Stimulated activated effector memory CD8-positive, alpha-beta T cell treated with anti-CD3 and anti-CD28 coated beads, Interleukin-12 subunit alpha, Interleukin-12 subunit beta, amount 100 ng/mL, for 72 hours (primary cell): Measurements from ENCODE around the gene PSD4.
A peak's percentile ranks its signal among the peaks of the same experiment; 100 is the strongest.

Experiments used
- ATAC-seq: fragments of 150-1000 bp; cut with Tn5 transposase; 2 replicates; pipeline ENCODE4 v1.10.0; 2021
- DNase-seq, 2 donors: peaks; one replicate each; pipeline ENCODE4 v3.0.0; 2021 to 2022; ENCODE audit warnings: low spot score in 2 of 2
- H3K27ac Mint-ChIP-seq: one replicate; pipeline ENCODE4 v1.8.0; 2022; ENCODE audit warnings: mild to moderate bottlenecking, mixed read lengths
- H3K36me3 Mint-ChIP-seq: one replicate; pipeline ENCODE4 v1.8.0; 2022; ENCODE audit warnings: mild to moderate bottlenecking, mixed read lengths
- H3K4me1 Mint-ChIP-seq: one replicate; pipeline ENCODE4 v1.8.0; 2022; ENCODE audit warnings: mixed read lengths
- H3K4me3 Mint-ChIP-seq: one replicate; pipeline ENCODE4 v1.8.0; 2022; ENCODE audit warnings: mild to moderate bottlenecking, mixed read lengths
- H3K9me3 Mint-ChIP-seq: one replicate; pipeline ENCODE4 v1.8.0; 2022; ENCODE audit warnings: mixed read lengths

The PSD4 gene

DNA sequence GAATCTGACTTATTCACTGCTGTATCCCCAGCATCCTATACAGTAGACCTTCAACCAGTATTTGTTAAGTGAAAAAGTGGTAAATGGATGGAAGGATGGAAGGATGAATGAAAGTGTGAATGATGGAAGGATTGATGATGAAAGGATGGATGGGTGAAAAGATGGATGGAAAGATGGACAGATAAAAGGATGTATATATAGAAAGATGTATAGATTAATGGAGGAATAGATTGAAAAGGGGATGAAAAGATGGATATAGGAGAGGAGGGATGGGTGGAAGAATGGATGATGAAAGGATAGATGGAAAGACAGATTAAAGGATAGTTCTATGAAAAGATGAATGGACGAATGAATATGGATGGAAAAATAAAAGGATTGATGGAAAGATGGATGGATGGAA is 50.0 kb downstream of the PSD4 start:
- H3K4me3 Mint-ChIP-seq = no peak overlapping the region
- ATAC-seq = no peak
- H3K9me3 Mint-ChIP-seq = no peaks in the 10 kb centered on the region
- no peak for DNase-seq
- H3K36me3 Mint-ChIP-seq = no peaks in the 10 kb centered on the region
- no peak overlapping the region for H3K27ac Mint-ChIP-seq
- peaks cover 10% of the 10 kb centered on the region for H3K4me1 Mint-ChIP-seq

DNA sequence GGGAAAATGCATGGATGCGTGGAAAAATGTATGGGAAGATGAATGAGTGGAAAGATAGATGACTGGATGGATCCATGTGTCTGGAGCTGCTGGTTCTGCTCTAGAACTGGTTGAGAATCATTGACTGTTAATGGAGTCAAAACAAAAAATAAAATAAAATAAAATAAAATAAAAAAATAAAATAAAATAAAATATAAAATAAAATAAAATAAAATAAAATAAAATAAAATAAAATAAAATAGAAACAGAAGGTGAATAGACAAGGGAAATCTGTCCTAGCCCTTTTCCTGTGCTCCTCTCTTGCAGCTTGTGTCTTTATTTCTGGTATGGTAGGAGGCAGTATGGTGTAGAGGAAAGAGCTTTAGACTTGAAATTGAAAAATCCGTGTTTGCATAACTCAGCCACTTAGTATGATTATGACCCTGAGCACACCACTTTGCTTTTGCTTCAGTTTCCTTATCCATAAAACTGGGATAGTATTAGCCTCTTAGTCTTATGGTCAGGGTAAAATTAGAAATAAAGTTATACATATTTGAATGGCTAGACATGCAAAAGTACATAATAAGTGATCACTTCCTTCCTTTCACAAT is 51.0 kb downstream of the PSD4 start:
- Mint-ChIP-seq H3K9me3 (no peaks in the 10 kb centered on the region), H3K4me3 (no peak overlapping the region), H3K27ac (no peak overlapping the region), H3K4me1 (peaks cover 11% of the 10 kb centered on the region), H3K36me3 (no peaks in the 10 kb centered on the region)
- DNase-seq = no peak
- ATAC-seq = no peak

DNA sequence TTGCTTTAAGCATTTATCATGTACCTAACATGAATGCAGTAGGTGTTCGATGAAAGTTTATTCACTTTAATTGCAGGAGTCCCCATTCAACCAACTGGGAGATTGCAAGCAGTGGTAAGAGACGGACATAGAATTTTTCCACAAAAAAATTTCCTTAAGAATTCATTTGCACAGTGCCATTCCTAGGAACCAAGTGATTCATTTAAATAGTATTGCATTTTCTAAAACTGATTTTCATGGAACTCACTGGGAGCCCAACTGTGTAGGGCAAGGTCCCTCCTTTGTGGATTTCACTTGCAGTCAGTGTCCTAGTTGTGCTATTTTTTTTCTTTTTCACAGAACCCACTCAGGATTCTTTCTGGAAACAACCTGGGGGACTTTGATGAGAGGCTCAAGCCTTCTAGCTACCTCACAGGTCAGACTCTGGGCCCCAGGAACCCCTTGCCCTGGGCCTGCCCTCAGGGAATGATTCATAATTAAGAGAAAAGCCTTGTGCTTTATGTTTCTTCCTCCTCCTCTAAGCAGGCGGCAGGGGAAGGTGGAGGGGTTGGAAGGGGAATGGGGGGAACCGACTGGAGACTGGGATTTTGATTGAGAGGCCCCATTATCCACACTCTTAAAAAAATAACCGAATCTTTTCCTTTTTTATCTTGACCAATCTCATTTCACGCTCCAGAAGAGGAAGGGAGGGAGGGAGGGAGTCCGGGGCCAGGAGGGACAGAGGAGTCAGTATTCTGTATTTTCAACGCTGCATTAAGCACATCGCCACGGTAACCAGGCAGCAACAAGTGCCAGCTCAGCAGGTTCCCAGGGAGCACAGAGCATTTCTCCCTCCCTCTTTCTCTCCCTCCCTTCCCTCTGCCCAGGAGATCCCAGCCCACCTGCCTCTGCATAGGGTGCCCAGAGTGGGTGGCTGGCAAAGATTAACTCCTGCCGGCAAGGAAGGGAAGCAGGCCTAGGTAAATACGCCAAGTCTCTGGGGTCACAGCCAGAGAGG is 51.8 kb downstream of the PSD4 start:
- no peak for DNase-seq
- H3K36me3 Mint-ChIP-seq = no peaks in the 10 kb centered on the region
- peaks cover 18% of the 10 kb centered on the region for H3K4me1 Mint-ChIP-seq
- ATAC-seq = no peak
- H3K9me3 Mint-ChIP-seq = no peaks in the 10 kb centered on the region
- H3K27ac Mint-ChIP-seq = no peak overlapping the region
- no peak overlapping the region for H3K4me3 Mint-ChIP-seq

DNA sequence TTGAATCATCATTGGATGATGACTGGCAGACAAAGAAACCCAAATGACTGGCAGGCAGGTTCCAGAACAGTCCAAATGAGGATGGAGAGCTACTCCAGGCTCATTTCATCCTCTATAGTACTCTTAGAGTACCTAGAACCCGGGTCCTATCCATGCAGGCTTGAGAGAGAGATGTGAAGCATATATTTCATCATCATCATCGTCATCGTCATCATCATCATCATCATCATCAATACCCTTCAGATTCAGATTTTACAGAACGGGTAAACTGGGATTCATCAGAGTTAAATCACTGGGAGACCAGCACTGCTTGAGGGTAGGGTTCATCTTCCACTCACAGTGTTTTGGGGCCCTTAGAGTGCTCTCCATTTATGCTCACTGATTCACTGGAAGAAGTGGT is 52.7 kb downstream of the PSD4 start:
- ATAC-seq = no peak

DNA sequence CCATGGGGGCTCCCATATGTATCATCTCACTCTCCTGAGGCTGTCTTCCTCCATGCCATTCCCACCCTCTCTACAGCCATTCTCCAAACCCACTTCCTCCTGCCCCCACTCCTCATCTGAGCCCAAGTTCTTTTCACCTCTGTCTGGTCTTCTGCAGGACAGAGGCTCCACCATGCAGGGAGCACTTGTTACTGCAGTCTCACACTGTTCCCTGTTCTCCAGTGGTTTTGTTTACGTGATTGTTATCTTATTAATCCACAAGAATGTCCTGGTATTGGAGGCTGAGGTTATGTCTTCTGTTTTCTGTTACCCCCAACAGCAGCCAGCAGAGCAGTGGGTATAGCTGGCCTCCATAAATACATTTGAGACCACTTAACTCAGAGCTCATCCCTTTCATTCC is 53.5 kb downstream of the PSD4 start:
- Mint-ChIP-seq H3K4me3 (no peak overlapping the region), H3K36me3 (no peaks in the 10 kb centered on the region), H3K27ac (no peak overlapping the region), H3K9me3 (no peaks in the 10 kb centered on the region), H3K4me1 (peaks cover 25% of the 10 kb centered on the region)
- no peak for DNase-seq
- ATAC-seq = no peak

More for the DNA sequence above, 52.7 kb downstream of the PSD4 start:
- H3K4me3 Mint-ChIP-seq = no peak overlapping the region
- DNase-seq = no peak
- H3K36me3 Mint-ChIP-seq = no peaks in the 10 kb centered on the region
- no peaks in the 10 kb centered on the region for H3K9me3 Mint-ChIP-seq
- H3K4me1 Mint-ChIP-seq = peaks cover 25% of the 10 kb centered on the region
- no peak overlapping the region for H3K27ac Mint-ChIP-seq

DNA sequence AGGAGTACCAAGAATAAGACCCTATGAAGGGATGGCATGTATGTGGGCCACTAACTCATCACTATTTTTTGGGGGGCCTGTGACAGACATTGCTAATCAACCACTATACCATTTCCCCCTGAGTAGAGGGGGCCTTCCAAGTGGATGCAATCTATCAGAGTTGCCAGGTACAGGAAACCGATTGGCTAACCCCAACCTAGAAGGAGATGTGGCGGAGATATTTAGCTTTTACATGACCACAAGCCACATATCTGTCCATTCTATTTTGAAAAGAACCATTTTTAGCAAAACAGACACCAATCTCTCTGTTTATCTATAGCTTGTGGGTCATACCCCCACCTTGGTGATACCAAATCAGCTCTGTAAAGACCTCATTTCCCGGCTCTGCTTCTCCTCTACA is 53.9 kb downstream of the PSD4 start:
- no peak overlapping the region for H3K27ac Mint-ChIP-seq
- DNase-seq = no peak
- H3K4me3 Mint-ChIP-seq = no peak overlapping the region

DNA sequence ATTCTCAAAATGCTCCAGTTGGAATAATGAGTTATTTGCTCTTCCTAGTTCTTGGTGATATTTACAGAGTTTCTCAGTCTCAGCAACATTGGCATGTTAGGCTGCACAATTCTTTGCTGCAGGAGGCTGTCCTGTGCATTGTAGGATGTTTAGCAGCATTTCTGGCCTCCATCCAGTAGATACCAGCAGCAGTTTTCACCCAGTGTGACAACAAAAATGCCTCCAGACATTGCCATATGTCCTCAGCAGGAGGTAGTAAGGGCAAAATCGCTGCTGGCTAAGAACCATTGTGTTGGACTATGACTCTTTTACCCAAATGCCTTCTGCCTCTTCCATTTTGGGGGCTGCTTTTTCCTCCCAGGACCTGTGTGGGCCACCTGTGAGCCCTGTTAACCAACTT is 54.6 kb downstream of the PSD4 start:
- Mint-ChIP-seq H3K36me3 (no peaks in the 10 kb centered on the region), H3K4me1 (peaks cover 25% of the 10 kb centered on the region), H3K27ac (no peak overlapping the region), H3K4me3 (no peak overlapping the region), H3K9me3 (no peaks in the 10 kb centered on the region)
- ATAC-seq (no peak), DNase-seq (no peak)

More for the DNA sequence above, 53.9 kb downstream of the PSD4 start:
- Mint-ChIP-seq H3K9me3 (no peaks in the 10 kb centered on the region), H3K4me1 (peaks cover 25% of the 10 kb centered on the region), H3K36me3 (no peaks in the 10 kb centered on the region)
- ATAC-seq = no peak

DNA sequence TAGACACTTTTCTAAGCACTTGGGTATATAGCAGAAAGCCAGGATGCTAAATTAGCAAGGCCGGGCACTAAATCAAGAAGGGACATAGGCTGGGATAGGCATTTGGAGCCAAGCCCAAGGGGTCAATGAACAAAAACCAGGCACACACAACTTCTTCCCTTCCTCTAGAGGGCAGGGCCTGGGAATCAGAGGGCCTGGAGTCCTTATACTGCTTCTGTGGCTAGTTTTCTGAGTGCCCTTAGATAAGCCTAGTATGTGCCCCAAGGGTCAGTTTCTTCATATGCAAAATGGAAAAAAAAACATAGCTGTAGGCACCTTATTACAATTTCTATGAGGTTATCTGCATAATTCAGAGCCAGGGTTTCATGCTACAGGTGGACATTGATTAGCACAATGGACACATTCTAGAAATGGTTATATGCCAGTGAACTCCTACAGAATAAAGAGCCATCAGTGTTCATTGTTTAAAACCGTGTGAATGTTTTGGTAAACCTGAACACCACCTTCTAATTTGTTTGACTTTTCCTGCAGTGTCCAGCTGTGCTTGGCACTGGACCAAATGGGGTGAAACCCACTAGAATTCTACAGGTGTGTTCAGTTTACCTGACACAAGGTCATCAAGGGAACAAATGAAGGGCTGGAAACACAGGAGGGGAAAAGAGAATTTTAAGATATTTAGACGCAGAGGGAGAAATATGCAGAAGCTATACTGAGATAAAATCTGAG is 55.4 kb downstream of the PSD4 start:
- peaks cover 28% of the 10 kb centered on the region for H3K4me1 Mint-ChIP-seq
- ATAC-seq = no peak
- H3K27ac Mint-ChIP-seq = peak overlapping the region; percentile 69
- H3K36me3 Mint-ChIP-seq = no peaks in the 10 kb centered on the region
- no peak overlapping the region for H3K4me3 Mint-ChIP-seq
- H3K9me3 Mint-ChIP-seq = no peaks in the 10 kb centered on the region
- no peak for DNase-seq

DNA sequence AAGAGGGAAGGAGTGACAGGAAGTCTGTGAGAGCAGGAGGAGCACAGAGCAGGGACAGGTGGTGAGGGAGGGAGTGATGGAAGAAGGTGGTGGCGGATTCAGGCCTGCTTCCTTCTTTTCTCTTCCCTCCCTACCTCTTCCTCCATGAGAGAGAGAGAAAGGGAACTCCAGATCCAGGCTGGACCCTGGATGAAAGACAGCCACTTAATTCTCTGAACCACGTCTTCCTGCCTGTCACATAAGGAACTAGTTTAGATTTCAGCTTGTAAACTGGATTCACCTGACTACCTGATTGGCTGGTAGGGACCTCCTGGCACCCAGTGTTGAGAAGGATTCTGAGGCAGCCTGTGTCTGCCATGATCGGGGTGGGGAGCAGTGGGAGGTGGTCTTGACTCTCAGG is 56.0 kb downstream of the PSD4 start:
- peaks cover 30% of the 10 kb centered on the region for H3K4me1 Mint-ChIP-seq
- no peaks in the 10 kb centered on the region for H3K36me3 Mint-ChIP-seq
- peak overlapping the region; percentile 69 for H3K27ac Mint-ChIP-seq
- H3K9me3 Mint-ChIP-seq = no peaks in the 10 kb centered on the region
- DNase-seq = no peak
- no peak overlapping the region for H3K4me3 Mint-ChIP-seq
- ATAC-seq = no peak

DNA sequence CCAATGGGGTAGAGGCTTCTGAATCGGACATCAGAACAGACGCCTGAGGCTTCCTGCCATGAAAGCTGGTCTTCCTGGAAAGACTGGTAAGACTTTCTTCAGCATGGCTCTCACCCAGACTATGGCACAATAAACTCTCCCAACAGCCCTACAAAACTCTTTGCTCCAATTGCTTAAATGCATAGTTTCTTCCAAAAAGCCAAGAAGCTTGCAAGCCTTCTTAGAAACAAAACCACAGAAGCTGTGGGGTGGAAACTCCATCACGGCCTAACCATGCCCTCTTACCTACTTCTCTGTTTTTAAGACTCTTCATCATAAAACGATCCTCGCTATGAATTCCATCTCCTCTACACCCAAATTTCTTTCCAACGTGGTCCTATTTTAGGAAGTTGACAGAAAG is 56.8 kb downstream of the PSD4 start:
- H3K9me3 Mint-ChIP-seq = no peaks in the 10 kb centered on the region
- peak overlapping the region; percentile 69 for H3K27ac Mint-ChIP-seq
- no peak for DNase-seq
- H3K36me3 Mint-ChIP-seq = no peaks in the 10 kb centered on the region
- H3K4me3 Mint-ChIP-seq = no peak overlapping the region
- H3K4me1 Mint-ChIP-seq = peaks cover 30% of the 10 kb centered on the region
- ATAC-seq = no peak

DNA sequence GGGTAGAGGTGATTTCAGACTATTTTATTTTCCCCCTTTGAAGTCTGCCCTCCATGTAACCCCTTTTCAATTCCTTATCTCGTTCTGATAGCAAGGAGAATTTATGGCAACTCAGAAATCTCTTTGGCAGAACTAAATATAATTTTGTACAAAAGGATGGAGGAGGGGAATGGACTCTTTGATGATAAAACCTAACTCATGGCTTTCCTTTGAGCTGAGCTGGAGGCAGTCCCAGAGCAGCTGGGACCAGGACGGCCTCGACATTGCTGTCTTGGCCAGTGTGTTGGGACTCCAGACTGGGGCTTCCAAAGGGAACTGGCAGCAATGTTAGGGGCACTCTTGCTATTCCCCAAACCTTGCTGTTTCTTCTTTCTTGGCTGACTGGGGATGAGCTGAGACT is 57.3 kb downstream of the PSD4 start:
- no peak for ATAC-seq
- DNase-seq = no peak
- Mint-ChIP-seq H3K36me3 (no peaks in the 10 kb centered on the region), H3K27ac (peak overlapping the region; percentile 69), H3K9me3 (no peaks in the 10 kb centered on the region), H3K4me1 (peaks cover 30% of the 10 kb centered on the region), H3K4me3 (no peak overlapping the region)

DNA sequence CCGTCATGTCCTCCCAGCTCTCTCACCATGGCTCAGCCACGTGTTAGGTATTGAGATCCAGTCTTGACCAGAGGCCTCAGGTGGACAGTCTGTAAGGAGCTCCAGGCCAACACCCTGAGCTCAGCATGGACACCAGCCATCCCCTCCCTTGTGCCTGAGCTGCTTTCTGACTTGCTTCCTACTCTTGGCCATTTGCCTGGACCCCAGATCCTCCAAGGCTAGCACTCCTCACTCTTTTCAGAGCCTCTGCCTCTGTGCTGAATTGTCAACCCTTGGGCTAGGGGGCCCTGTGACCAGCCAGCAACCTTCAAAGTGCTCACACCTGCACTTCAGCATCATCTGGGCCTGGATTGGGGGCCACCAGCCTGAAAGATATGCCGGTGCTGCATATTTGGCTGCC is 58.4 kb downstream of the PSD4 start:
- no peak for DNase-seq
- Mint-ChIP-seq H3K36me3 (no peaks in the 10 kb centered on the region), H3K27ac (peak overlapping the region; percentile 64), H3K9me3 (no peaks in the 10 kb centered on the region), H3K4me3 (no peak overlapping the region), H3K4me1 (peaks cover 30% of the 10 kb centered on the region)
- no peak for ATAC-seq

DNA sequence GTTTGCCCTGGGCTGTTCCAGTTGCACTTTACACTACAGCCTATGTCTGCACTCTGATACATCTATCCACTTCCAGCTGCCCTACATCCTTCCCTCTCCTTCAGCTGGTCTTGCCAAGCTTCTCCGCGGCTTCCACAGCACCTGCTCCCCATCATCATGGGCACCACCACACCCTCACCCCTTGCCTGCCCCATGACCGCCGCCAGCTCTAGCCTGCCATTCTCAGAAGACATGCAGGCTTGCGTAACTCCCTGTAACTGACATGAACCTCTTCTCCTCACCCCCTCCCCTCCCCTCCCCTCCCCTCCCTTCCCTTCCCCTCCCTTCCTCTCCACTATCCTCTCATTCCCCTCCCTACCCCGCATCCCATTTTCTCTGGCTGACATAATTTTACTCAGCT is 59.0 kb downstream of the PSD4 start:
- ATAC-seq (no peak), DNase-seq (no peak)
- Mint-ChIP-seq H3K4me3 (no peak overlapping the region), H3K9me3 (no peaks in the 10 kb centered on the region), H3K27ac (no peak overlapping the region), H3K36me3 (no peaks in the 10 kb centered on the region), H3K4me1 (peaks cover 30% of the 10 kb centered on the region)

DNA sequence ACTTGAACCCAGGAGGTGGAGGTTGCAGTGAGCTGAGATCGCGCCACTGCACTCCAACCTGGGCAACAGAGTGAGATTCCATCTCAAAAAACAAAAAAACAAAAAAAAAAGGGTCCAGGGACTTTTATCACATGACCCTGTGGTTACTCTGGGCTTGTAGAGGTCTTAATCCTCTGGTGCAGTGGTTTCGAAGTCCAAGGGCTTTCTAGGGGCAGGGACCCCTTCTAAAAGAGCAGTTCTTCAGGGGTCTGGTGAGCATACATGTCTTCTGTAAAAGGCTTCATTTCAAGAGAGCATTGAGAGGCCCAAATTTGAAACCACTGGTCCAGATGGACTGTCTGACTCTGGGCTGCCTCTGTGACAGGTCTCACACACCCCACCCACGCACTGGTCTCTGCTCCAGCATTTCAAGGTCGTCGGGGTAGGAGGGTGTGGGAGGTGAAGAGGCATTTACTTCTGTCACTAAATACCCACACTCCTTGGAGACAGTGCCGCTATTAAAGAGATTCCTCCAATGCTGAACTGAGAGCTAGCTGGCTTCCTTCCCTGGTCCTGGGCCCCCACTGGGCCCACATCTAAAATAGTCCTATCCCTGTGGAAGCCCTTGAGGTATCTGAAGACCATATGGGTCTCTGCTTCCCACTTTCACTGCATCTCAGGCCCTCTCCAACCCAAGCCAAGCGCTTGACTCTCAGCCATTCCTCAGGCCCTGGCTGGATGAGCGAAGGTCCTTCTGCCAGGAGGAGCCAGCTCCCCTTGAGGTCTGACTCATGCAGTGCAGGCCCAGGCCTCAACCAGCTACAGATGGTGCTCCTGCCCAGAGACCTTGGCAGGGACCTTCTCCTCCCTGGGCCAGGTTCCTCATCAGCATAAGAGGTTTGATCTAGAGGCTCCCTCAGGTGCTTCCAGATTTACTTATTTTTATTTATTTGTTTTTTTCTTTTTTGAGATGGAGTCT is 60.1 kb downstream of the PSD4 start:
- no peaks in the 10 kb centered on the region for H3K36me3 Mint-ChIP-seq
- peak; percentile 64 for ATAC-seq
- H3K9me3 Mint-ChIP-seq = no peaks in the 10 kb centered on the region
- no peak for DNase-seq
- H3K27ac Mint-ChIP-seq = peak overlapping the region; percentile 71
- H3K4me1 Mint-ChIP-seq = peaks cover 19% of the 10 kb centered on the region
- H3K4me3 Mint-ChIP-seq = no peak overlapping the region
